AG20443 (cell line): ENCODE measurements around the gene TMED8.
"Not testable (repeated sequence)": the region's sequence is repeated elsewhere in the genome, so short reads cannot be mapped to it uniquely, and the experiment has no call there.

Experiments
- DNase-seq: peaks from one replicate; pipeline ENCODE4 v3.0.0; 2012; ENCODE audit warnings: low spot score, mixed read lengths

Gene TMED8

GRCh38 chr14:77376771-77377501 lies at the start of gene TMED8, which contains the start of gene SAMD15:
Gene TMED8 (minus strand): TSS chr14:77377094. CDS start chr14:77377053, 41 bp downstream.
Gene SAMD15 (plus strand): TSS chr14:77377379. CDS start chr14:77377419, 40 bp downstream.
- DNase-seq: peak; percentile 97

GRCh38 chr14:77426396-77426795 lies 49.5 kb upstream of the TMED8 start:
- DNase-seq: no peak

- DNase-seq: no peak
Measured at GRCh38 chr14:77424862-77425261, 48.0 kb upstream of the TMED8 start.

- DNase-seq: no peak
Measured at GRCh38 chr14:77423423-77423822, 46.5 kb upstream of the TMED8 start, which contains the start of gene NOXRED1. Gene NOXRED1 (minus strand): TSS chr14:77423523. CDS start chr14:77422889, 634 bp downstream.

- DNase-seq: no peak
Measured at GRCh38 chr14:77421201-77421600, 44.3 kb upstream of the TMED8 start.

GRCh38 chr14:77416836-77417235 lies 39.9 kb upstream of the TMED8 start:
- DNase-seq: no peak

- not testable (repeated sequence) for DNase-seq
Measured at GRCh38 chr14:77416098-77416497, 39.2 kb upstream of the TMED8 start.

- DNase-seq: not testable (repeated sequence)
Measured at GRCh38 chr14:77415403-77416030, 38.6 kb upstream of the TMED8 start.

GRCh38 chr14:77409131-77409533 lies 32.2 kb upstream of the TMED8 start:
- no peak for DNase-seq

- no peak for DNase-seq
Measured at GRCh38 chr14:77407158-77407557, 30.3 kb upstream of the TMED8 start.

- DNase-seq: no peak
Measured at GRCh38 chr14:77406718-77407117, 29.8 kb upstream of the TMED8 start.

- no peak for DNase-seq
Measured at GRCh38 chr14:77406086-77406485, 29.2 kb upstream of the TMED8 start.

- no peak for DNase-seq
Measured at GRCh38 chr14:77403768-77404167, 26.9 kb upstream of the TMED8 start.

GRCh38 chr14:77400216-77400615 lies 23.3 kb upstream of the TMED8 start:
- DNase-seq: no peak

GRCh38 chr14:77390188-77390587 lies 13.3 kb upstream of the TMED8 start:
- no peak for DNase-seq

- DNase-seq: no peak
Measured at GRCh38 chr14:77378701-77379100, 1.8 kb upstream of the TMED8 start.

- DNase-seq: no peak
Measured at GRCh38 chr14:77377502-77377844, 579 bp upstream of the TMED8 start.

GRCh38 chr14:77375973-77376770 lies 722 bp downstream of the TMED8 start:
- no peak for DNase-seq

- no peak for DNase-seq
Measured at GRCh38 chr14:77375164-77375950, 1.5 kb downstream of the TMED8 start.

GRCh38 chr14:77372304-77372841 lies 4.5 kb downstream of the TMED8 start:
- DNase-seq: no peak

GRCh38 chr14:77369285-77369684 lies 7.6 kb downstream of the TMED8 start:
- no peak for DNase-seq

- no peak for DNase-seq
Measured at GRCh38 chr14:77364146-77364545, 12.7 kb downstream of the TMED8 start.
